Measurements from ENCODE around the gene SYTL3.

SYTL3 gene

DNA sequence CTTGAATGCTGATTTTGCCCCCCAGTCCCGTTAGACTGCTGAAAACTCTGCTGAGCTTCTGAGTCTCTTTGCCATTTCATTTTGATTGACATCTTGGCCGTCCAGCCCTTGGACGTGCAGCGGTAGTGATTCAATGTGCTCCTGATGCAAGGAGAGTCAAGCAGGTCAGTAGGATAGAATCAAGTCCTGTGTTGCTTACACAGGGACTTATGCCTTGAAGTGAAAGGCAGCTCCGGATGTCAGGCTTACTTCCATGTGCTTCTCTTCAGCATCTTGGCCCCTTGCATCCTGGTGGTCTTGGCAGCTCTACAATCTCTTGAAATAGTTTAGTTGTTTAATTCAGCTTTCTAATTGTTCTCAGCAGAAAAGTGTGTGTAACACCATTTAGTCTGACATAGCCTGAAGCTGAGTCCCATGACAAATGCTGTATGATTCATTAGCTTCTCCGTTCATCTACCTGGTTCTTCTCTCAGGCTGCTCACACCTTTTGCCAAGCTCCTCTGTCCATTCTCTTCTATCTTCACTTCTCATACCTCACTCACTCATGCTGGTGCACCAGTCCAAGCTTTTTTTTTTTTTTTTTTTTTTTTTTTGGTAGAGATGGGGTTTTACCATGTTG is 93.3 kb downstream of the SYTL3 start:
- Histone ChIP-seq H4K20me1 (ENCODE audit: control insufficient read depth, insufficient read depth, low read depth, low read length) (no peaks in the 10 kb centered on the region), H3K36me3 (ENCODE audit: control insufficient read depth, low read length) (no peaks in the 10 kb centered on the region), H3K79me2 (ENCODE audit: control insufficient read depth, low read length) (no peaks in the 10 kb centered on the region), H3K4me3 (ENCODE audit: low read length) (no peak overlapping the region), H3K27me3 (ENCODE audit: control insufficient read depth, low read length) (peaks cover 4% of the 10 kb centered on the region), H3K4me1 (ENCODE audit: control insufficient read depth, low read length) (no peaks in the 10 kb centered on the region), H3K9me3 (ENCODE audit: control insufficient read depth, insufficient read depth, low read length) (peaks cover 5% of the 10 kb centered on the region; the same call in 1 of the 2 replicates), H3F3A (ENCODE audit: control insufficient read depth, insufficient read depth) (no peaks in the 10 kb centered on the region), H3K4me2 (ENCODE audit: low read length) (no peak overlapping the region), H3K27ac (ENCODE audit: low read depth, low read length) (no peak overlapping the region), H3K9me2 (replicated peaks; ENCODE audit: control insufficient read depth, low read length) (no peaks in the 10 kb centered on the region)
- TF ChIP-seq, protein P1, sequence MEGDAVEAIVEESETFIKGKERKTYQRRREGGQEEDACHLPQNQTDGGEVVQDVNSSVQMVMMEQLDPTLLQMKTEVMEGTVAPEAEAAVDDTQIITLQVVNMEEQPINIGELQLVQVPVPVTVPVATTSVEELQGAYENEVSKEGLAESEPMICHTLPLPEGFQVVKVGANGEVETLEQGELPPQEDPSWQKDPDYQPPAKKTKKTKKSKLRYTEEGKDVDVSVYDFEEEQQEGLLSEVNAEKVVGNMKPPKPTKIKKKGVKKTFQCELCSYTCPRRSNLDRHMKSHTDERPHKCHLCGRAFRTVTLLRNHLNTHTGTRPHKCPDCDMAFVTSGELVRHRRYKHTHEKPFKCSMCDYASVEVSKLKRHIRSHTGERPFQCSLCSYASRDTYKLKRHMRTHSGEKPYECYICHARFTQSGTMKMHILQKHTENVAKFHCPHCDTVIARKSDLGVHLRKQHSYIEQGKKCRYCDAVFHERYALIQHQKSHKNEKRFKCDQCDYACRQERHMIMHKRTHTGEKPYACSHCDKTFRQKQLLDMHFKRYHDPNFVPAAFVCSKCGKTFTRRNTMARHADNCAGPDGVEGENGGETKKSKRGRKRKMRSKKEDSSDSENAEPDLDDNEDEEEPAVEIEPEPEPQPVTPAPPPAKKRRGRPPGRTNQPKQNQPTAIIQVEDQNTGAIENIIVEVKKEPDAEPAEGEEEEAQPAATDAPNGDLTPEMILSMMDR (IDR thresholded peaks at IDR 0.05; ENCODE audit: low read depth, low read length, poor library complexity, severe bottlenecking), result no peak
- TF ChIP-seq EZH2phosphoT487 (IDR thresholded peaks at IDR 0.05; ENCODE audit: borderline replicate concordance, low read length), result no peak

- Histone ChIP-seq H3F3A (ENCODE audit: control insufficient read depth, insufficient read depth) (no peaks in the 10 kb centered on the region), H3K27me3 (ENCODE audit: control insufficient read depth, low read length) (peaks cover 9% of the 10 kb centered on the region), H3K4me1 (ENCODE audit: control insufficient read depth, low read length) (no peaks in the 10 kb centered on the region), H3K36me3 (ENCODE audit: control insufficient read depth, low read length) (no peaks in the 10 kb centered on the region), H3K79me2 (ENCODE audit: control insufficient read depth, low read length) (no peaks in the 10 kb centered on the region), H3K9me2 (replicated peaks; ENCODE audit: control insufficient read depth, low read length) (no peaks in the 10 kb centered on the region), H3K4me3 (ENCODE audit: low read length) (no peak overlapping the region), H3K4me2 (ENCODE audit: low read length) (no peak overlapping the region), H3K9me3 (ENCODE audit: control insufficient read depth, insufficient read depth, low read length) (peaks cover 3% of the 10 kb centered on the region; the same call in 1 of the 2 replicates), H3K27ac (ENCODE audit: low read depth, low read length) (no peak overlapping the region), H4K20me1 (ENCODE audit: control insufficient read depth, insufficient read depth, low read depth, low read length) (no peaks in the 10 kb centered on the region)
- no peak for TF ChIP-seq EZH2phosphoT487 (IDR thresholded peaks at IDR 0.05; ENCODE audit: borderline replicate concordance, low read length)
- TF ChIP-seq, protein P1 (IDR thresholded peaks at IDR 0.05; ENCODE audit: low read depth, low read length, poor library complexity, severe bottlenecking), result no peak
These were observed 95.2 kb downstream of the SYTL3 start for GRCh38 chr6:158744986-158745430.

DNA sequence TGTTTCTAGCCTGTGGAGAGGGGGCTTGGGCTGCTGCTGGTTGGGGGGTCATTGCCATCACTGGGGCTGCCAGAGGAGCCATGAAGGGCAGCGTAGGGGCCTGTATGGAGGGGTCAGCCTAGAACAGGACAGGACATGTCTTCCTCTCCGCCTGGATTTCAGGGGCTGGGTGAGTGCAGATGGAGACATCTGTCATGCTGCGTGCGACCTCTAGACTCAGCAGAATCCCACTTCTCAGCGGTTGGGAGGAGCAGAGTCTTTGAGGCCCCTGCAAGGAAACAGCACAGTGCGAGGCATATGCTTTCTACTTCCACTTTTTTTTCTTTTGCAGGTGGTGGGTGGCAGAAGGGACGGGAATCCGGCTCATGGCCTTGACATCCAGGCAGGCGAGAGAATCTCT is 101.4 kb downstream of the SYTL3 start:
- Histone ChIP-seq H3K27ac (ENCODE audit: low read depth, low read length) (no peak overlapping the region), H3K4me2 (ENCODE audit: low read length) (no peak overlapping the region)
- TF ChIP-seq, protein P1 (IDR thresholded peaks at IDR 0.05; ENCODE audit: low read depth, low read length, poor library complexity, severe bottlenecking), result no peak
- no peak for TF ChIP-seq EZH2phosphoT487 (IDR thresholded peaks at IDR 0.05; ENCODE audit: borderline replicate concordance, low read length)

More for the DNA sequence above, 101.4 kb downstream of the SYTL3 start:
- Histone ChIP-seq H3K9me3 (ENCODE audit: control insufficient read depth, insufficient read depth, low read length) (no peaks in the 10 kb centered on the region), H3K79me2 (ENCODE audit: control insufficient read depth, low read length) (no peaks in the 10 kb centered on the region), H3F3A (ENCODE audit: control insufficient read depth, insufficient read depth) (no peaks in the 10 kb centered on the region), H3K36me3 (ENCODE audit: control insufficient read depth, low read length) (no peaks in the 10 kb centered on the region), H3K27me3 (ENCODE audit: control insufficient read depth, low read length) (peaks cover 25% of the 10 kb centered on the region), H3K4me3 (ENCODE audit: low read length) (no peak overlapping the region), H4K20me1 (ENCODE audit: control insufficient read depth, insufficient read depth, low read depth, low read length) (no peaks in the 10 kb centered on the region), H3K4me1 (ENCODE audit: control insufficient read depth, low read length) (peaks cover 9% of the 10 kb centered on the region), H3K9me2 (replicated peaks; ENCODE audit: control insufficient read depth, low read length) (no peaks in the 10 kb centered on the region)

All from DOHH2 (cell line).